ENCODE results near the gene TMEM132C.

GRCh38 chr12:128323145-128323920 is 56.4 kb downstream of the TMEM132C start:
- no peak for TF ChIP-seq SIN3A (IDR thresholded peaks at IDR 0.05; ENCODE audit: borderline replicate concordance, insufficient read depth, low read length)
- no peak for TF ChIP-seq FOXP2 (optimal IDR thresholded peaks at IDR 0.05; ENCODE audit: borderline replicate concordance, extremely low read depth, extremely low read length, insufficient read depth)
- no peak for TF ChIP-seq POLR2AphosphoS5 (IDR thresholded peaks at IDR 0.05; ENCODE audit: low read depth, low read length)
- TF ChIP-seq TAF1 (IDR thresholded peaks at IDR 0.05; ENCODE audit: borderline replicate concordance, insufficient read depth, low read length), result no peak
